UCSD-AML1 (cell line): ENCODE results near the gene PRR5.

Source experiments
- DNase-seq: peaks from one replicate; lab custom pipeline; 2025; ENCODE audit not compliant: unreplicated experiment; lab: John Stamatoyannopoulos, UW

Gene PRR5

DNA sequence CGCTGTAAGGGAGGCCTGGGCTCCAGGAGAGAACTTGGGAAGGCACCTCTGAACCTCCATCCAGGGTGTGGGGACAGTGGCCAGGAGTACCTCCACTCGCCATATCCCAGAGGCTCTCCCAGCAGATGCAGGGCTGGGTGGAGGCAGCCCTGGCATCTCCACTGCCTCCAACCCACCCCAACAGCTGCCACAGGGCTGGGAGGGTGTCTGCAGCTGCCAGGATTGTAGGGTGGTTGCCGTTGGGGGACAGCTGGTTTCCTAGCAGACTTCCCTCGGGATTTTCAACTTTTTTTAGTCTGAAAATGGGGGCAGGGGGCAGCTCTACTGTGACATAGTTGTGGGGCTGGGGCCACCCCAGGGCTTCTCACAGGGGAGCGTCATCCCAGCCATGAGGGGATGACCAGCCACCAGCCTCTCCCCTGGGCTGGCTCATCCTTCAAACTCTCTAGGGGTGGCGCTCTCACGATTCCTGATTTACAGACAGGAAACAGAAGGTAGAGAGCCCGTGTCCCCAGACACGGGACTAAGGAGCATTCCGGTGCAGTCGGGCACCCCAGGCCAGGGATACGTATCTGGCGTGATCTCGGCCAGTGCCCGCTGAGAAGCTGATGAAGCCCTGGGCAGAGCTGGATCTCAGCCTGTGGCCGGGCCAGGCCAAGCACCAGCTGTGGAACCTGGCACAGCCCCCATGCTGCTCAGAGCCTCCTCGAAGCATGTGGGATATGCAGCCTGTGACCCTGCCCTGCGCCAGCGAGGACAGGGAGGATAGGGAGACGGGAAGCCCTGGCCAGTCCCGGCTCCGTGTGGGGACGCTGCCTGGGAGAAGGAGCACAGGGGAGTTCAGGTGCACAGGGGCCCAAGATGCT is 9.9 kb downstream of the PRR5 start:
- no peak for DNase-seq

DNA sequence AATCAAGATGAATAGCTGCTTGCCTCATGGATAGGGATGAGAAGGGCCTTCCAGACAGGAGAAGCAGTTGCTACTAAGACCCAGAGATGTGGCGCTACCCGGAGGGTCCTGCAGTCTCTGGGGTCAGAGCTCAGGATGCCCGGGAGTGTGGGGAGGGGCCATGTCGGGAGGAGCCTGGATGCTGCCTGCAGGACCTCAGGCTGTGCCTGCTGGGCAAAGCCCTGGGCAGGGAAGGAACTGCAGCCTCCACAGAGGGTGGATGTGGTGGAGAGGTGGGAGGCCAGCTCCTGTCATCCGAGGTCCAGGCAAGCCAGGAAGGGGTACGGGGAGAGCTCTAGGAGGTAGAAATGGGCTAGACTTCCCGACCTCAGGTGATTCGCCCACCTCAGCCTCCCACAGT is 11.0 kb downstream of the PRR5 start:
- no peak for DNase-seq

DNA sequence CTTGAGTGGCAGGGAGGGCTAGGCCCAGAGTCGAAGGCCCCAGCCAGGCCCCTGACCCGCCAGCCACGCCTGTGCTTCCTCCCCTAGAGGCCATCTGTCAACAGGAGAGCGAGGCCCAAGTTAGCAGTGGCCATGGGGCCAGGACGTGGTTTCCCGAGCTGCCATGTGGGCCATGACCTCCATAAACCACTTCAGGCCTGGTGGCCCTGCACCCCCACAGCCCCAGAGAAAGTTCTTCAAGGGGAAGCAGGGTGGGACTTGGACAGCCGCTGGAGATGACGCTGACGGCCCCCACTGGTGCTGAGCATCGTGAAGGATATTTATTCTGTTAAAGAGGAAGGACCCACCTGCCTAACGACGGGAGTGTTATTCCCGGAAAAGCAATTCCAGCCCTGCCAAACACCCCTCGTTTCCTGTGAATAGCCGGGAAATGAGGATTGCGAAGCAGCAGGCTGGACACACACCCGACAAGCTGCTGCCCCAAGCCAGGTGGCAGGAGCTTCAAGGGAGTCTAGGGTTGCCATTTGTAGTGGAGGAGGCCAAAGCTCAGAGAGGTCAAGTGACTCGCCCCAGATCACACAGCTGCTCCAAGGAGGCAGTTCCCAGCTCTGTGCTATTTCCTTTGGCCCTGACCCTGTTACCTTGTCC is 12.8 kb downstream of the PRR5 start:
- DNase-seq = peak; percentile 42

DNA sequence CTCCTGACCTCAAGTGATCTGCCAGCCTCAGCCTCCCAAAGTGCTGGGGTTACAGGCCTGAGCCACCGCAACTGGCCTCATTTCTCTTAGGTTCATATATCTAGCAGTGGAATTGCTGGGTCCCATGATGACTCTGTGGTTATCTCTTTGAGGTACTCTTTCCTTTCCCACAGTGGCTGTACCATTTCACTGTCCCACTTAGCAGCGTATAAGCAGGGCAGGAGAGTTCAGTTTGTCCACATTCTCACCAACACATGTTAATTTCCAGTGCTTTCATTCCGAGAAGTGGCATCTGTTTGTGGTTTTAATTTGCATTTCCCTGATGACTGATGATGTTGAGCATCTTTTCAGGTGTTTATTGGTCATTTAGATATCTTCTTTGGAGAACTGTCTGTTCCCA is 16.4 kb downstream of the PRR5 start:
- no peak for DNase-seq

DNA sequence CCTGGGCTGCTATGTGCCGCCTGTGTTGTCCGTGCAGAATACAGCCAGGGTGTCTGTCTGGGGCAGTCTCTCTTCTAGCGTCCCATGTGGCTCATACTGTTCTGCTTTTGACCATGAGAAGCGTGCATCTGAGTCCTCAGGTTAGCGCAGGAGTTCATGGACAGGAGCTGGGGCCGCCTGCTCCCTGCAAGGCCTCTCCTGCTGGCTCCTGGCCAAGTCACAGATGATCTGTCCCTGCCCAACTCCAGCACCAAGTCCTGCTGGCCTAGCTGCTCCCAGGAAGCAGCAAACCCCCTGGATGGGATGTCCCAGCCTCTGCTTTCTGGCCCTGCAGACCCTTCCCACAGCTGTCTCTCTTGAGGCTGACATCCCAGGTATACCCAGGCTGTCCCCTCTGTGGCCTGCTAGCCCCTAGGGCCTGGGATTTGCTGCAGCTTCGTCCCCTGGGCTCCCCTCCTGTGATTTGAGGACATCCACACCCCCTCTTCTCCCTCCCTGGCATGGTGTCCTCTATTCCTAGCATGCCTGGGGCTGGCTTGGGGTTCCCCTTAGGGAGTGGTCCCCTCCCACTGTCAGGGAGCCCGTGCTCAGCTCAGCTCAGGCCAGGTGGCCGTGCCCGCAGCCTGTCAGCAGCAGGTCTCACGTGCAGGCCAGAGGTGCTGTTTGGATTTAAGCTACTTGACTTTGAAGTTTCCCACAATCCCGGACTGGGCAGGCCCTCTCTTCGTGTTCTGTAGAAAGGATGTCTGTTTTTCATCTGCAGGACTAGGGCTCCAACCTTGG is 17.8 kb downstream of the PRR5 start:
- DNase-seq = no peak

DNA sequence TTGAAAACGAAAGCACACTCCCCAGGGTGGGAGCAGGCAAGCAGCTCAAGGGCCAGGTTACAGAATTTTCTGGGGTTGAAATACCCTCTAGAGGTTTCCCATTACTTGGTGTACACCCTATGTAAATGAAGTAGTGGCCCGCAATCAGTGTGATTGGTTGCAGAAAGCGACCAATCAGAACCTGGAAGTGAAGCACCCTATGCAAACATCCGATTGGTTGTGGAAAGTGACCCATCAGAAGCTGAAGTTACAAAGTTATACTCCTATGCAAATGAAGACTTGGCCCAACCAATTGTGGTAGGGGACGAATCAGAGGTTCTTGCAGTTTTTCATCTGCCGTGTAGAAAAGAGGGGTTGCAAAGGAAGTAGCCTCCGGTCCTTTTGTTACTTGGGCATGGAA is 19.2 kb downstream of the PRR5 start:
- DNase-seq = no peak

DNA sequence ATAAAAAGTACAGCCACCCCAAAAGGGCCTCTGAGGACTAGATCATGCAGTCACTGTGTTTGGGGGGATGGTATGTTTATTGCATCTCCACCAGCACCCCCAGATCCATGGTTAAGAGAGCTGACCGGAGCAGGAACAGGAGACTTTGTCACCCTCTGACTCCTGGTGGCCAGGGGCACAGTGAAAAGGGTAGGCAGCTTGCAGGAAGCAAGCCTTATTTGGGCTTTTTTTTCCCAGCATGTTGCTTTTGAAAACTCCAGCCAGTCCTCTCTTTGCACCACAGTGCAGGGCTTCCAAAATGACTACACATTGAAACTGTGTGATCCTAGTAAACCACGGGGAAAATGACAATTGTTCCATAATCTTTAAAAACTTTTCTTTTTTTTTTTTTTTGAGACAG is 20.6 kb downstream of the PRR5 start:
- no peak for DNase-seq

DNA sequence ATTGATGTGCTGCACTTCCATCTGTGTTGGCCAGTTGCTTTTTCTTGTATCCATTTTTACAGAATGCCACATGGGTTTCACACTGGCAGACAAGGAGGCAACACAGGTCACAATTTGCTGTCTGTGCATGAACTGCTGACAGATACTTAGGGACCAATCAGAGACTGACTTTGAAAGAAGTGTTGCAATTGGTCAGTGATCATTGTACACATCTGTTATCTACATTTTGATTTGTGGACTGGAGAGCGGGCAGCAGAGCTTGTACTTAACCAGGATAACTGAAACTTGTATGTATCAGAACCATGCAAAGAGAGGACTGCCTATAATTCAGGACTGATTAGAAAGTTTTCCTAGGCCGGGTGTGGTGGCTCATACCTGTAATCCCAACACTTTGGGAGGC is 21.8 kb downstream of the PRR5 start:
- no peak for DNase-seq

DNA sequence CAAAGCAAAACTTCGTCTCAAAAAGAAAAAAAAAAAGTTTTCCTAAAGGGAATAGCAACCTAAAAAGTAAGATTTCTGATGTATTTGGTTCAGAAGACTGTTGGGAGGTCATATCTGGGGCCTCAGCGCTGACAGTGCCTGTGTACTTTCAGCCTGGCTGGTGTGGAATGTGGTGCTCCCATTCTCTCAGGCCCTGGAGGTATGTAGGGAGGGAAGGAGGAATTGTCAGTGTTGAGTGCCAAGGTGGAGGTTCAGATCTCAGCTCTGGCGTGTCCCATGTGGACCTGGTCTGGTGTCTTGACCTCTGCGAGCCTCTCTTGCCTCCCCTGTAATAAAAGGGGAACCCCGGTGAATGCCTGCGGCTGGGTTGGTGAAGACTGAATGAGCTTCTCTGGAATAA is 22.4 kb downstream of the PRR5 start:
- DNase-seq = no peak

DNA sequence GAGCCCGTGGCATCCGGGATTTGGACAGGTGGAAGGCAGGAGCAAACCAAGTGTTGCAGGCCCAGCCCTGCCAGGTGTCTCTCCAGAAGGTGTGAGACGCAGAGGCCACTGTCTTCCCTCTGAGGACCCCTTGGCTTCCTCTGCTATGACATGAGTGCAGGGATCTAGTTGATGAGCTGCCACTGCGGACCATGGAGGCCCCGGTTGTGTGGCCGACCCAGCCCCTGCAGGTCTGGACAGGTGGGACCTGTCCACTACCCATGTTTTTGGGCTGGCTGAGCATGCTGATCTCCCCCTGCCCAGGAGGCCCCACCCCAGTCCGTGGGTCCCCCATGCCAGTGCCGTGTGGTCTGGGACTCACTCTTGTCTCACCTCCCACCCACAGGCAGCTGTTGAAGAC is 22.9 kb downstream of the PRR5 start:
- no peak for DNase-seq

DNA sequence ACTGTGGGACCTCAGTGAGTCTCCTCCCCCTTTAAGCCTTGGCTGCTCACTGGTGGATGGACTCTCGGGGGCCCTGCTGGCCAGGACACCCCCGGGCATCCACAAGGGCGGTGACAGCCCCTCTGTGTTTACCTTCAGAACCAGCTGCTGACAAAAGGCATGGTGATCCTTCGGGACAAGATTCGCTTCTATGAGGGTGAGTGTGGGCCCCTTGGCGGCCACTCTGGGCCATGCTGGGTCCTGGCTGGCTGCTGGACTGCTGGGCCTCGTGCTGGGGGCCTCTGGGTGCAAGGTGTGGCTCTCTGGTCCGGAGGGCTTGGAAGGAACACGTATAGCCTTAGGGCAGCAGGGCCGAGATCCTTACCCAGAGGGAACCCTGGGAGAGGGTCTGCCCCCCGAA is 24.4 kb downstream of the PRR5 start:
- no peak for DNase-seq

DNA sequence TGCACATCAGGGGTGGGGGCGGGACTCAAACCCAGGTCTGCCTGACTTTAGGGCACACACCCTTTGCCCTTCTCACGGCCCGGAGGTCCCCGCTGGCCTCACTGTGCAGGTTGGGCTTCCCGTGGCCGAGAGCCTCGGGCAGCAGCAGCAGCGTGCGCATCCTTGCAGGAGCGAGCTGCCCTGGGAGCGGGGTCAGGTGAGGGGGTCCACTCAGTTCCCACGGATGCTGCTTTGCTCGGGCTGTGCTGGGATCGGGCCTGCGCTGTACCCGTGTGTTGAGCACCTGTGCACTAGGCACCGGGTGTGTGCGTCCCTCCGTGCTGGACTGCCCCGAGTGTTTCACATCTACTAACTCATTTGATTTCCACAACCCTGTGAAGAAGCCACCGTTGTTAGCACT is 25.1 kb downstream of the PRR5 start:
- DNase-seq = no peak

DNA sequence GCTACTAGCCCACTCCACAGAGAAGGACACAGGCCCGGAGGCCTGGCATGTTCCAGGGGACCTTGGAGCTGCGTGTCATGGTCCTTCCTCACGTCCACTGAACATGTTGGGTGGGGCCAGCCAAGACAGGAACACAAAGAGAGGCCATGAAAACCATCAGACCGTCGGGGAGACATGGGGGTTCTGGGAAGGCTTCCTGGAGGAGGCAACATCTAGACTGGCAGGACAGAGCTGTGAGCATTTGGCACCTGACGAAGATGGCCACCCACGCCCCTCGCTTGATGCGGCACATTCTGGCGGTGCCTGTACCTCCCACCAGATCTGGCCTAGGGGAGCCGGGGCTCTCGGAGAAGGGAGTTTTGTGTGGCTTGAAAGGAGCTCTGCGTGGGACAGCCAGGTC is 25.7 kb downstream of the PRR5 start:
- no peak for DNase-seq

DNA sequence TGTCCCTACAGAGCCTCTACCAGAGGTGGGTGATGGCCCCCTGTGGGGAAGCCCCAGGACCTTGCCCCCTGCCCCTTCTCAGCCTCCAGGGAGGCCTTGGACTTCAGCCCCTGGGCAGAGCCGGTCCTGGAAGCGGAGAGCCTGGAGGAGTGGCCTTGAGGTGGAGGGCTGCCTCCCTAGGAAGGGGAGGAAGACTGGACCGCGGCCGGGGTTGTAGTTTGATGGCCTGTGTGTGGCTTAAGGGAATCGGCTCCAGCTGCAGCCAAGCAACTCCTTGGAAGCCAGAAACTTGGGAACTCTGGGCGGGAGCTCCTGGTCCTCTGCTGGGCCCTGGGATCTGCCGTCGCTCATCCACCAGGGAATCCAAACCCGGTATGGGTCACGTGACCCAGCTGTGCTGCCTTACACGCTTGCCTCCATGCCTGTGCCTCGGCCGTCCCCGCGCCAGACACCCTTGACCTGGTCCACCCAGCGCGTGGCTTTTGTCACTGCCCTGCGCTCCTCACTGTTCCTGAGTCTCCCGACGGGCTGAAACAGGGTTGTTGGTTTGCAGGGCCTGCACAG is 26.8 kb downstream of the PRR5 start:
- DNase-seq = no peak

DNA sequence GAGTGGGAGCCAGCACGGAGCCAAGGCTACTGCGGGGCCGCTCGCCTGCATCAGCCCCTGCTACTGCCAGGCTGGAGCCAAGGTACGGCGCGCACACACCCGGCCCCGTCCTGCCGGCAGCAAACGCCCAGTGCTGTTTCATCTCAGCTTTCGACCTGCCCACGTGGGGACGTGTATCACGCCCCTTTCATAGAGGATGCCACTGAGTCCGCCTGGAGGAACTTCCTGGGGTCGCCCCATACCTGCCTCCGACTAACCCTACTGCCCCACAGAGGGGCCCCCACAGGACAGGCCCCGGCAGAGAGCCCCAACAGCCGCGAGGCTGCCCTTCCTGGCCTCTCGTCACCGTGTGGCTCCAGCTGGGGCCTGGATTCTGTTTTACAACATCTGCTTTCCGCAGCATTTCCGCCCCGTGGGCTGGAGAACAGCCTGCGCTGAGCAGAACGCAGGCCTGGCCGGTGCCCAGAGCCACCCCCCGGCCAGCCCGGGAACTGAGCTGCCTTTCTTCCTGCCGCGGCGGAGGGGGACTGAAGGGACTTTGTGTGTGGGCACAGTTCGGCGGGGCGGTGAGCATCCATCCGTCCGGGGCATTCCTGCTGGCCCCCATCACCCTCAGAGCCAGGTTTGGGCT is 27.5 kb downstream of the PRR5 start:
- no peak for DNase-seq

DNA sequence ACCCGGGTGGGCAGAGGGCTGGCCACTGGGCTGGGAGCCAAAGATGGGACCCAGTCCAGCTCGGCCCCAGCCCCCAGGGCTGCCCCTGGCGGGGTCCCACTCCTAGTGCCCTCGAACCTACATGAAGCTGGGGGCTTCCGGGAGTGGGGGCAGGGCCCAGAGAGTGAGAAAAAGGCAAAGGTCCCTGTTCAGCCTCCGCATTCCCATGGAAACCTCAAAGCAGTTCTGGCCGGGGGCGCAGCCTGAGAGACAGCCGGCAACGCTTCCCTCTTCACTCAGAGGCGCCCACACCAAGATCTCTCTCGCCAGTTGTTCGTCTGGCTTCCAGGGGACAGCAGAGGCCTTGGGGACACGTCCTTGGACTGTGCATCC is 28.0 kb downstream of the PRR5 start:
- no peak for DNase-seq

DNA sequence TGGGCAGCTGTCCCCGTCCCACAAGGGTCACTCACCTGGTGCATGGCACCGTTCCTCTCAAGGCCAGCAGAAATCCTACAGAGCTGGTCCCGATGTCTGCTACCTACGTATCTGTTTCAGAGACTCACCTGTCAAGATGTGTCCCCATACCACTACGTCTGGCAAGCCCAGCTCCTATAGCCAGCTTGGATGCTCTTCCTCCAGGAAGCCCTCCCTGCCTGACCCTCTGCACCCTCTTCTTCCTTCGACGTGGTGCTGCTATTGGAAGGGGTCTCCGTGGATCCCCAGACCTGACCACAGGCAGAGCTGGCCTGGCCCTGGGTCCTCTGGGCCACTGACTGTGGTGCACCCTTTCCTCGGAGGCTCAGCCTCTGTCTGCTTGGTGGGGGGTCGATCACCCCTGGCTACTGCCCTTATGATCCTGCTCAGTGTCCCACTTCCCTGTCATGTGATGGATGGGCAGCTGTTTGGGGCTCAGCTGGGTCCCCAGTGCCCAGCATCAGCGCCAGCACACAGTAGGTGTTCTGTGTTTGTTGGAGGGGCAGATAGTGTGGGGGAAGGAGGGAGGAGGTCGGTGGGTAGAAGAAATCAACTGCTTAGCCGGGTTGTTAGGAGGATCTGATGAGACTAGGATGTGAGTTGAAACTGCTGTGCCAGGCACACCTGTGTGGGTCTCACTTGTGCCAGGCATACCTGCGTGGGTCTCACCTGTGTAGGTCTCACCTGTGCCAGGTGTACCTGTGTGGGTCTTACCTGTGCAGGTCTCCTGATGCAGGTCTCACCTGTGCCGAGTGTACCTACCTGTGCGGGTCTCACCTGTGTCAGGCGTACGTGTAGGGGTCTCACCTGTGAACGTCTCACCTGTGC is 28.7 kb downstream of the PRR5 start:
- DNase-seq = no peak

DNA sequence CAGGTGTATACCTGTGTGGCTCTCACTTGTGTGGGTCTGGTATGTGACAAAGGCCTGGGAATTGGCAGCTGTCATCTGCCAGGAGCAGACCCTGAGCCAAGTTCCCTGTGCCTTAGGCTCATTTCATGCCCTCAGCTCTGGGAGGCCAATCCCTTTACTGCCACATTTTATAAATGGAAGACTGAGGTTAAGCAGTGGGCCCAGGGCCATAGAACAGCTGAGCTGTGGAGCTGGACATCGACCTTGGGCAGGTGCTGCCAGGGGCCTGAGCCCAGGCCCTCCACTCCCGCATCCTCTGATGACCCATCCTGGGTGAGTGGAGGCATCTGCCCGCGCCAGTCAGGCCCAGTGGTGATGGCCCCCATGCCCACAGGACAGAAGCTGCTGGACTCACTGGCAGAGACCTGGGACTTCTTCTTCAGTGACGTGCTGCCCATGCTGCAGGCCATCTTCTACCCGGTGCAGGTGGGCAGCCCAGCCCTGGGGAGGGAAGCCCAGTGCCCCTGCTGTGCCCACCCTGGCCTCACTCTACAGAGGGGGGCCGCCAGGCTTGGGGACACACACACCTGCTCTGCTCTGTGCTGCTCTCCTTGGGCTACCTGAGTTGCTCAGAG is 29.5 kb downstream of the PRR5 start:
- DNase-seq = no peak

DNA sequence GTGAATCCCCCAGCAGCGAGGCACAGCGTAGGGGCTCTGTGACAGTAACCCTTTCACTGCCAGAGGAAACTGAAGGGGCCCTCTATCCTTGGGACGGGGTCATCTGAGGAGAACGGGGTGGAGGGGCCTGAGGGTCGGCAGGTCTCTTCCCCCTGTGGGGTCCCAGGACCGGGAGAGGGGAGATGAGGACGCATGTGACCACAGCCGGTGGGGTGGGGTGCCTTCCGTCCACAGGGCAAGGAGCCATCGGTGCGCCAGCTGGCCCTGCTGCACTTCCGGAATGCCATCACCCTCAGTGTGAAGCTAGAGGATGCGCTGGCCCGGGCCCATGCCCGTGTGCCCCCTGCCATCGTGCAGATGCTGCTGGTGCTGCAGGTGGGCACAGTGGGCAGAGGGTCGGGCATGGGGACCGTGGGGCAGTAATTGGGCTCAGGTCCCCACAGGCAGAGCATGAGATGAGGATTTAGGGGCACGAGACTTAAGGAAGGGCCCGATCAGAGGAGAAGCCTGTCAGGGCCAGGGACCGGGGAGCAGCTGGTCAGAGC is 30.1 kb downstream of the PRR5 start:
- DNase-seq = no peak

DNA sequence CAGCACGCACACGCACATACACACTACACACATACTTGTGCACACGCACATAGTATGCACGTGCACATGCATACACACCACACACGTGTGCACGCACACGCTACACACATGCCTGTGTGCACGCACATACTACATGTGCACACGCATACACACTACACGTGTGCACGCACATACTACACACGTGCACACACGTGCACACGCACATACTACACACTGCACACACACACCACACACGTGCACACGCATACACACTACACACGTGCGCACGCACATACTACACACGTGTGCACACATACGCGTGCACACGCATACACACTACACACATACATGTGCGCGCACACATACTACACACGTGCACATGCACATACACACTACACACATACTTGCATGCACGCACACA is 30.7 kb downstream of the PRR5 start:
- no peak for DNase-seq
